C4-2B (cell line): Measurements from ENCODE around the gene GJC1.

ENCODE experiments used
- ZFX ChIP-seq: fragments of 450-650 bp; IDR thresholded peaks from 2 replicates; pipeline ENCODE4 v1.6.1; 2017
- TF ChIP-seq, protein P1 (sequence below): fragments of 450-650 bp; conservative IDR thresholded peaks from 2 replicates; pipeline ENCODE4 v1.5.1; 2017; ENCODE audit warnings: mild to moderate bottlenecking

DNA sequence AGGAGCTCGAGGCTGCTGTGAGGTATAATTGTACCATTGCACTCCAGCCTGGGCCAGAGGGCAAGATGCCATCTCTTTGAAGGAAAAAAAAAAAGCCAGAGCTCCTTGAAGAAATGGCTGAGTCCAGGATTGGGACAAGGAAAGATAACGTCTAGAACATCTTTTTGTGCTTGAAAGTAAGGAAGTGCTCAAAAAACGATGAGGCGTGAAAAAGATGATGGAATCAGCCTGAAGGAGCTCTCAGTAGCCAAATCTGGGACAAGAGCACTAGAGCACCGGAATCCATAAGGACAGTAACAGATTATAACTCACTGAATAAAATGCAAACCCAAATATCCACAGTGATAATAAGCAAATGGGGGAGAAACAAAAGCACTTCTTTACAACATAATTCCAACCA lies 47.0 kb upstream of the GJC1 start:
- TF ChIP-seq, protein P1, sequence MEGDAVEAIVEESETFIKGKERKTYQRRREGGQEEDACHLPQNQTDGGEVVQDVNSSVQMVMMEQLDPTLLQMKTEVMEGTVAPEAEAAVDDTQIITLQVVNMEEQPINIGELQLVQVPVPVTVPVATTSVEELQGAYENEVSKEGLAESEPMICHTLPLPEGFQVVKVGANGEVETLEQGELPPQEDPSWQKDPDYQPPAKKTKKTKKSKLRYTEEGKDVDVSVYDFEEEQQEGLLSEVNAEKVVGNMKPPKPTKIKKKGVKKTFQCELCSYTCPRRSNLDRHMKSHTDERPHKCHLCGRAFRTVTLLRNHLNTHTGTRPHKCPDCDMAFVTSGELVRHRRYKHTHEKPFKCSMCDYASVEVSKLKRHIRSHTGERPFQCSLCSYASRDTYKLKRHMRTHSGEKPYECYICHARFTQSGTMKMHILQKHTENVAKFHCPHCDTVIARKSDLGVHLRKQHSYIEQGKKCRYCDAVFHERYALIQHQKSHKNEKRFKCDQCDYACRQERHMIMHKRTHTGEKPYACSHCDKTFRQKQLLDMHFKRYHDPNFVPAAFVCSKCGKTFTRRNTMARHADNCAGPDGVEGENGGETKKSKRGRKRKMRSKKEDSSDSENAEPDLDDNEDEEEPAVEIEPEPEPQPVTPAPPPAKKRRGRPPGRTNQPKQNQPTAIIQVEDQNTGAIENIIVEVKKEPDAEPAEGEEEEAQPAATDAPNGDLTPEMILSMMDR, result no peak
- TF ChIP-seq ZFX, result no peak
